Activated T-cell treated with anti-CD3 and anti-CD28 coated beads for 4 hours (primary cell): ENCODE measurements around the gene CREB3L4.

Experiments used
- DNase-seq: peaks from one replicate; pipeline ENCODE4 v3.0.0-alpha.2; 2020

The CREB3L4 gene

DNA sequence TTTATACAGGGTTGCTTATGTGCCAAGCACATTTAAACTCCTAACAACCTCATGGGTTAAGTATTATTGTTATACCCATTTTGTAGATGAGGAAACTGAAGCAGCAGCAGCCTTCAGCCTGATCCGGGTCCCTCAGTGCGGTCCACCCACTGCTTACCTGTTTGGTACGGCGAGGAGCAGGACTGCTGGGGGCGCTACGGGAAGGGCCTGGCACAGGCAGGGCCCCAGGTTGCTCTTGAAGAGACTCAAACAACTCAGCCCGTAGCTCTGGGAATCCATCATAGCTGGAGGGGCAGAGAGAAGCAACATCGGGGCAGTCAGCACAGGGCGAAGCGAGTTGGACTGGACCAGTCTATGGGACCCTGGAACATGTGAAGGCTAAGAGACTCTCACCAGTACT lies 30.4 kb upstream of the CREB3L4 start:
- no peak for DNase-seq

DNA sequence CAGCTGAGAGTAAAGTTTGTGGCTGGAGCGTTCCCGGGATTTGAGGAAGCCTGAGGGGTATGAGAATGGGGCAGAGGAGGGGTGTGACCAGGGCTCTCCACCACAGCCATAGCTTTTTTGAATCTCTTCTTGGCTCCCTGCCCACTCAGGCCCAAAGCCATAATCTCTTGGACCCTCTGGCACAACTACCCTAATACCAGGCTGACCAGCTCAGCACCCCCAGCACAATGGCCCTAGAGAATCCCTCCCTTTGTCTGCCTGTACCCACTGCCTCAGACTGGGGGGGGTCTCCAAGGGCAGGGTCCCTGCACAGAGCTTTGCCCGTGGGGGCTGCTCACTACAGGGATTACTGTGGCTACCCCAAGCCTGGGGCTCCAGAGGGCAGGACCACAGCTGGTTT lies 28.7 kb upstream of the CREB3L4 start:
- DNase-seq = no peak

DNA sequence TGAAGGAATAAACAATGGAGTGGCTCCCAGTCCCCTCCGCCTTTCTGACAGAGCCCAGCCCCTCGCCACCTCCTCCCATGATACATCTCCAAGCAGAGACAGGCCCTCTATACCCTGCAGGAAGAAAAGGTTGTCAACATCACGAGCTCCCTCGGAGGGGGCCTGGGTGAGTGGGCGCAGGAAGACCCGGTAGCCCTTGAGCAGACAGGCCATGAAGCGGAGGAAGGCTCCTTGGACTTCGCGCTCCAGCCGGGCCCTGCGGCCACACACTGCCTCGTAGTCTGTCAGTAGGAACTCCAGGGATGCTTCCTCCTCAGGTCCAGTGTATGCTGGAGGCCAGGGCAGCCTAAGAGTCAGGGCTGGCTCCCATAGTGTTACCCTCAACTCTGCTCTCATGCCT lies 28.2 kb upstream of the CREB3L4 start:
- DNase-seq = no peak

DNA sequence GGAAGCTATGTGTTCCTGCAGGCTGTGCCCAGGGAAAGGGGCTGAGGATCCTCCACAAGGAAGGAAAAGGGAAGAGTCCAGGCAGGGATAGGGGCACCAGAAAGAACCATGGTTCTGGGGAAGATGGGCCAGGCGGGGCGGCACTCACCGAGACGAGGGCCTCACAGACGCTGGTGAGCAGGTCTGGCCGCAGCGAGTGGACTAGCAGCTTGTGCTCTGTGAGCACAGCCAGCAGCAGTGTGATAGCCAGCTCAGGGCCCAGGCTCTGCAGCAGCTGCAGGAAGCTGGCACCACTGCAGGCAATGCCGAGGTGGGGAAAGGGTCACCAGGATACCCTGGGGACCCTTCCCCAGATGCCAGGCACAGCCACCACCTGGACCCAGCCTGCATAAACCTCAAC lies 26.9 kb upstream of the CREB3L4 start:
- no peak for DNase-seq

DNA sequence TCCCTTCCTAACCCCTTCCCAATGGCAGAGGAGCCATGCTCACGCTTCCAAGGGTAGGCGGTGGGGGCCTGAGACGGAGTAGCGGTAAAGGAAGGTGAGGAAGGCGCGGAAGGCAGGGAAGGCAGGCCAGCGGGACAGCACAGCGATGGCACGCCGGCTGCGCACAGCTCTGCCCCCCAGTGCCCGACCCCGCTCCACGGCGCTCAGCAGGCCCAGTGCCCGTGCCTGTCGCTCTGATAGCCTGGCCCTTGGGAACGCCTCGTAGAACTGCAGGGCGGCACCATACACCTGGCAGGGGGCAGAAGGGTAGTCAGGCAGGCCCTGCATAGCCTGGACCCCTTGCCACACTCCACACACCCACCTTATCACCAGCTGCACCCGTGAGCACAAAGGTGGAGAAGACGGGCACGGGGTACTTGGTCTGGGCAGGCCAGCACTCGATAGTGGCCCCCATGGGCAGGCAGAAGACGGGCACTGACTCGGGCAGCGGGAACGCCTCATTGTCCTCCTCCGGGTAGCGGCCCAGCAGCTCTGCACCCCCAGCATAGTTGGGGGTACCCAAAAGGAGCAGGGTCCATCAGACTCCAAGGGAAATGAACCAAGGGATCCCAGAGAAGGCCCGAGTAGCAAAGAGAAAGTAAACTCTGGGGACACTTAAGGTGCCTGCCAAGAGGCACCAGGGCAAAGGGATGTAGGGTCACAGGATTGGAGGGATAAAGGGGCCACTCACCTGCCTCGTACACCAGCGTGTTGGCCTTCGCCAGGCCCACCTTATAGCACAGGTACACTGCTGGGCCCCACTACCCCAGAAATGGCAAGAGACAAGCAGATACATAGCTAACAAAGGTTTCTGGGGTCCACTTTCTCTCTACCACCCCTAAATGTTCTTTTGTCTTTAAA lies 25.6 kb upstream of the CREB3L4 start:
- DNase-seq = no peak

DNA sequence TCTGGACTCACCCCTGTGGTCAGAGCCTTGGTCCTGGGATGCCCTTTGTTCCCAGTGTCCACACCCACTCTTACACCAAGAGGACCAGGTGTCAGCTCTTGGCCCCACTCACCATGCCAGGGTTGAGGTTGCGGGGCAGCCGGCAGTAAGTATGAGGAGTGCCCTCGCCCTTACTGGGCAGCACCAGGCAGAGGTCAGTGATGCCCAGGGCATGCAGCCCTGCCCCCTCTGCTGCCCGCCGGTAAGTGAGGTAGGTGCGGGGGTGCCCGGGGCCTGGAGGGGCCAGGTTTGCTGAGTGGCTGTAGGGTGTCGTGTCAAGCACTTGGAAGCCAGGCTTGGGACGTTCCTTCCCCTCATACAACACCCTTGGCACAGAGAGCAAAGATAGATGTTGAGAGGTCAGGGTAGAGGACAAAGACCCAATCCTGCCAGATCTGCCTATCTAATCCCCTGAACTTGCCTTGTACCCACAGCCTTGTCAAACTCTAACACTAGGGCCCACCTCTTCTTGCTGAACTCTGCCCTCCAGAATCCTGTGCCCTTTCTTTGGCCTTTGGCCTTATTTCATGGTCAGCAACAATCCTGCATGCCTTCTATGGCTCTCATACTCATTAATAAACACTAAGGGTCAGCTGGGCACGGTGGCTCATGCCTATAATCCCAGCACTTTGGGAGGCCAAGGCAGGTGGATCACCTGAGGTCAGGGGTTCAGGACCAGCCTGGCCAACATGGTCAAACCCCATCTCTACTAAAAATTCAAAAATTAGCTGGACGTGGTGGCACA lies 24.7 kb upstream of the CREB3L4 start:
- DNase-seq = no peak

DNA sequence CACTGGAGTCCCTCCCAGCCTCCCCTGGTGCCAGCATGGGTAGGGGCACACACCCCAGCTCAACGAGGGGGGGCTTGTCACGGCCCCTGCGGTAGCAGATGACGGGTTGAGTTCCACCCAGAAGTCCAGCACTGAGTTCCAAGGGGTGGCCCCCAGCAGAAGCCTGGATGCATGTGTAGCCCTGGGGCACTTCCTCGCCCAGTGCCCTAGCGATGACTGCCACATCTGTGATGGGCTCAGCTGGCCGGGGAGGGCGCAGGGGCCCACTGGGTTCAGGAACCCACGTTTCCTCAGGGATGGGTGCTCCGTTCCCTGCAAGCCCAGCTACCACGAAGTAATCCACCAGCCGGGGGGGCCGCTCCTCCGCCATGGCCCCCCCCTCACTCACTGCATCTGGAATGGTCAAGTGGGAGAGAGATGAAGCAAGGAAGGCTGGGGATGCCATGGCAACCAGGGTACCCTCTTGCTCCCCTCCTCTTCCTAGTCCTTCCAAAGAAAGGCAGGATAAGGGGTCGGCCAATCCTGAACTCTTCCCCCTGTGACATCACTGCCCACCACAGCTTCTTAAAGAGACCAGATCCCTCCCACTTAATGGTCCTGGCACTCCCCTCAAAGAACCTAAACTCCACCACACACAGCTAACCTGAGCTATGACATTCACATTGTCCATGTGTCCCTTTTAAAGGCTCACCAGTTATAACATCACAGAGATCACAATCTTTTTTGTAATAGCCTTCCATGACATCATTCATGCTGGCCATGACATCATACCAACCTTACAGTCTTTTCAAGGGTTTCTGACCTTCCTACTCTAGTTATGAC lies 23.5 kb upstream of the CREB3L4 start:
- DNase-seq = no peak

DNA sequence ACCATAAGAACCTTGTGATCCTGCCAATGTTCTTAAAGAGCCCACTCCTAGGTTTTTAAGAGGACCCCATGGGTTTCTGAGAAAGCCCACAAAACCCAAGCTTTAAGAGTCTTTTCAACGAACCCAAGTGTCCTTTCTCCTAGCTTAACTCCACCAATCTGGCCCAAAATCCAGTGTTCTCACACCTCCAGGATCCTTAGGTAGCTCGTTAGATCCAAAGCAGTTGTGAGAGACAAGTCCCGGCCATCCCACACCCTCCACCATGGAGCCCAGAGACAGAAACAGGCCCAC lies 22.9 kb upstream of the CREB3L4 start:
- DNase-seq = no peak

DNA sequence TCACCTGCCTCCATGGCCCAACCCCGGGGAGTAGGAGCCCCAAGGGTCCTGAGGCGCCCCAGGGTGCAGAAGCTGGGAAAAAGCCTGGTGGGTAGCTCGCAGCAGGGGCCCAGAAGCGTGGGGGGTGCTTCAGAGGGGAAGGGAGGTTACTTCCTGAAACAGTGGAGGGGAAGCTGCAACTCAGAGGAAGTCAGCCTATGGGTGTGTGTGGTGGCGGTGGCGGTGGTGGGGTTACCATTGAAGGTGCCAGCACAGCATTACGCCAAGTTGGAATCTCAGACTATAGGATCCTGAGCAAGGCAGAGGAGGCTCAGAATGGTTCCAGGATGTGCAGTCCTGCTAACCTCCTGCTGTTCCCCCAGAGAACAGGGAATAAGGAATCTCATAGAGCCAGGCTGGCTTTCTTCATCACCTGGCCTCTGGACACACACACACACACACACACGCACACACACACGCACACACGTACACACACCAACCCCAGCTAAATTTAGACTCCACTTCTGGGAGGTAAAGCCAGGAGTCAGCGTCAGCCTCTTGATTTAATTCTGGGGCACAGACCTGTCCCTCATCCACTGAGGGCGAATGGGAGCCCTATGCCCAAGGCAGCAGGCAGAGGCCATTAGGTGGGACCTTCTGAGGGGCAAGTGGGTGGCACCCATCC lies 22.4 kb upstream of the CREB3L4 start:
- DNase-seq = peak; percentile 58

DNA sequence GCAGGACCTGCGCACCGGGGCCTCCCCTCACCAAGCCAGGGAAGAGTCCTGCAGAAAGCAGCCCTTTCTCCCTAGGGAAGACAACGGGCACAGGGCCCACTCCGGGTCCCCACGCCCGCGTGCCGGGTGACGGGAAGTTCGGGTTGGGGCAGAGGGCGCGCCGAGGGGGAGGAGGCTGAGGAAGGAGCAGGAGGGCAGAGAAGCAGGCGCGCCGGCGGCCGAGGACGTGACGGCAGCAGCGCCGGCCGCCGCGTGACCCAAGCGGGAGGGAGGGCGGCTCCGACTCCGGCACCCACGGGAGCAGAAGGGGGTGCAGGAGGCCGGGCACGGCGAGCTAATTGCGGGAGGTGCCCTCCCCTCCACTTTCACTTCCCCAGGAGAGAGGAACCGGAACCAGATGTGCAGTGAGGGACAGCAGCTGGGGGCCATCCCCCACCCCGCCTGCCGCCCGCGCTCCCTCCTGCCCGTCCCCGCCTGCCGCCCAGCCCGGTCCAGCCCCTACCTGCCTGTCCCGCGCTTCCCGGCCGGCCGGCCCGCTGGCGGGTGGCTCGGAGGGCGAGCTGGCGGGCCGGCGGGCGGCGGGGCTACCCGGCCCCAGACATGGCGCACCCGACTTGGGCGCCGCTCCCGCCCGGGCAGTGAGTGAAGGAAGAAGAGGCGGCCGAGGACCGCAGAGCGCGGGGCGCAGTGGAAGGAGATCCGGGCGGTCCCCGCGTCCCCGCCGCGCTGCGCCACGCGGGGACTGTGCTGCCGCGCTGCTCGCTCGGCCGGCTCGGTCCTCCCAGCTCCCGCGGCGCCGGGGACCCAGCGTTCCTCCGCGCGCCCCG lies 21.7 kb upstream of the CREB3L4 start:
- peak; percentile 50 for DNase-seq

DNA sequence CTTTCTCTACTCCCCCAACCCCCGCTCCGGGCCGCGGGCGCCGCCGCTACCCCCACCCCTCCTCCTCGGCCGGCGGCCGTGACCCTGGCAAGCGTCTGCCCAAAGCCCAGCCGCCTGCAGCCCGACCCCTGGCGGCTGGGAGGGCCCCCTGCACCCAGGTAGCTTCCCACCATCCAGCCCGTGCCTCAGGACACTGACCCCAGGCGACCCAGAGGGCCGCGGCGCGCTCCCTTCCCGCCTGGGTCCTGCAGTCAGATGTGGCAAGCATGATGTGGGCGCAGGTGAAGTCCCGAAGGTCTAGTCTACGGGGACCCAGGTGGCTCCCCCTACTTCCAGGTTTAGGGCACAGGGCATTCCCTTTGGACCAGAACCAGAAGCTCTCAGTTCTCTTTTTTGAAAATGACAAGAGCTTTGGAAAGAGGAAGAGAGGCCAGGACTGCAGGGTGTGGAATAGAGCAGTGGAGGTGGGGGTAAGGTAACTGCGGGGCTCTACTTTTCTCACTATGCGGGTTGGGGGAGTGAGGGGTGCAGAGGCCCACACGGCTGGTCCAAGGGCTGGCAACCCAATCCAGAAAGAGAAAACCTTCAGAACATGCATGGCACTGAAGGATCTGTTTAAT lies 21.0 kb upstream of the CREB3L4 start, which contains the start of gene DENND4B:
DENND4B (minus strand) TSS at position 97 of the 620 bp plus-strand sequence. CDS start 2,344 bp downstream, outside the sequence.
- peak; percentile 55 for DNase-seq

DNA sequence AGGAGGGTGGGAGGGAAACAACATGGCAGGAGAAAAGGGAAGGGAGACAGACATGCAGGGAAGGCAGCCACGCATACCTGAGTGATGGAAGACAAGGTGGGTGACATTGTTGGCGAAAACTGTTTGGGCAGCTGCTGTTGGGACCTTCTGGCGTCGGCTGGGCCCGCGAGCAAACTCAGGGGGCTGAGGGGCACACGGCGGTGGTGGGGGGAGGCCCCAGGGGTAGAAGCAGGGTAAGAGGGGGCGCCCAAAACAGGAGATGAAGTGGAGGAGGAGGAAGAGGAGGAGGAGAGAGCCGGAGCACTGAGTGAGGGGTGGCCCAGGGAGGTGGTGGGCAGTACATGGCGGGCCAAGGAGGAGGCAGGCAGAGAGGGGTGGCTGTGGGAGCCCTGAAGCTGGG lies 16.5 kb upstream of the CREB3L4 start:
- no peak for DNase-seq

DNA sequence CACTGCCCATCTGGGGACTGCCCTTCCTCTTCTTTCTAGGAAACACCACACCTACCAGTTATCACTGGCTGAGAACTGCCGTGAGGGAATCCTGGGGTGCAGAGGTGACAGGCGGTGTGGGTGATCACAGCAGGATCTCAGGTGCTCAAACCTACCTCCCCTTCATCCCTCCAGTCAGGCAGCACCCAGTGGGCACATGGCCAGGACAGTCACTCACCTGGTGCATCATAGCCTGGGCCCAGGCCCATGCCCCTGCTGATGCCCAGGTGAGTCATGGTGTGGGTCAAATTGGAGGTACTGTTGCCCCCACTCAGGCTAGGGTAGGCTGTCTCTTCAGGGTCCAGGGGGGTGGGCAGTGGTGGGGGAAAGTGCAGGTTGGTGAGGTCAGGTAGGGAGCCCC lies 15.9 kb upstream of the CREB3L4 start:
- DNase-seq = no peak

DNA sequence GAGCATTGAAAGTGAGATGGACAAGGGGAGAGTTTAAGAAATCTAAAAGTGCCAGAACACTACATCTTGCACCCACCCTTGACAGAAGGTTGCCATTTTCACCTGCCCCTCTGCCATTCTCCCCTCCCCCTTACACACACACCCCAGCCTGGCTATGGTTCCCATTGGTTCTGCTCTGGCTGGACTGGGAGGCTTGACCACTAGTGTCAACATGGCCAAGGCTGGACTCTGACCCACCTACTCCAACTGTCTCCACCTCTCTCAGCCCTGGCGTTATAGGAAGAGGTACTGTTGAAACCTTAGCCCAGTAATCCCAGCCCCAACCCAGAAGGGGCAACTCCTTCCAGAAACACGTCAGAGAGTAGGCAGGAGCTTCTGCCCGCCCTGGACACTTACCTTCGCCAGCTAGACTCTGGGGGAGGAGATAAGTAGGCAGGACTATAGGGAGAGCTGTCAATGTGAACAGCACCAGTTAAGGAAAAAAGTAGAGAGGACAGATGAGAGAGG lies 13.8 kb upstream of the CREB3L4 start:
- DNase-seq = no peak

DNA sequence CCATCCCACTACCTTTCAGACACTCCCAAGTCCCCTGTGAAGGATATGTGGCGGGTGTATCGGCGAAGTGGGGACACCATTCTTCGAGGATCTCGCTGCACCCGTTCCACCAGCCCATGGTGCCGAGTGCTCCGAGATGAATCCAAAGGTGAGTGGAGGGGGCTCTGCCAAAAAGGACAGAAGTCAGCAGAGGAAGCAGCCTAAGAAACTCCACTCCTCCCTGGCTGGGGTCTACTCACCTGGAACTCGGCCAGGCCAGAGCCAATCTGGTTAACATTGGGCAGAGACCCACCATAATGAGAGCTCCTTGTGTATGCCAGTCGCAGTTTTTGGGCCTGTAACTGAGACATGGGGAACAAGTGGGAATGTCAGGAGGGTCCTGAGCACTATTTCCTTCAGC lies 12.9 kb upstream of the CREB3L4 start:
- no peak for DNase-seq

DNA sequence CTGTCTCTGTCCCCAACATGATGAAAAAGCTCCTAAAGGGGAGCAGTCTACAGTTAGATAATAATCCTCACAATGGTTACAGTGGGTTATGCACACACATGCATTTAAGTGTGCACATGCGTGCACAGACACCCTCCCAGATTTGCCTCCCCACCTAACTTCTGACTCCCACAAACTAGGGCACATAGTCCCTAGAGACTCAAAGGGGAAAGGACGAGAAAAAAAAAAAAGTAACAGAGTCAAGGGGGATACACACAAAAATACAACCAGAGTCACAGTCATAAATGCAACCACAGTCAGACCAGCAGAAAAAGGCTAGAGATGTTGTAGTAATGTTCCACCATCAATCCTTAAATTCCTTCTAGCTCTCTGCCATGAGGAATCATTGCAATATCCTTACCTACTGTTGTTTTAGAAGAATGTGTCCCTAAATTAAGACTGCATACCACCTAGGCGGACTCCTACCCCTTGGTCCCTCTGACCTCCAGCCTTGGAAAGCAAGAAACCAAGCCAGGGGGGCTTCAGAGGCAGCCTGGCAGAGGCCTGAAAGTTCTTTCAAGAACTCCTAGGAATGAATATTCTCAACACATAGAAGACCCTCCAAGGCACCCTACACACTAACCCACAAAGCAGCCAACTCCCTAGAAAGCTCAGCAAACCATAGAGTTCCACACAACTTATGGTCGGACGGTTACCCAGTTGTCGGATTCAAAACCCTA lies 10.5 kb upstream of the CREB3L4 start:
- no peak for DNase-seq

DNA sequence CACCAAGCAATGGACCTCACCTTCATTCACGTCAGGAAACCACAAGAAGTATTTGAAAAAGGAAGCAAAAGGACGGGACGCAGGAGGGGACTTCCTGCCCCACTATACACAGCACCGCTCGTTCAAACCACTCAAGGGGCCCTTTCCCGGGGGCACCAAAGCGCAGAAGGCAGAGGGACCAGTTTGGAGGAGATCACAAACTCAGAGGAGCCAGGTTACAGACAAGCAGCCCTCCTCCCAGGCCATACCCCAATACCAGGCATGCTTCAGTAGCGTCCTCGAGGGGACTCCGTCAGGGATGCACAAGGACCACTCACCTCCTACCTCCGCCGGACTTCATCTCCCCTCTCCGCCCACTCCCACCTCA lies 10.0 kb upstream of the CREB3L4 start:
- DNase-seq = no peak

DNA sequence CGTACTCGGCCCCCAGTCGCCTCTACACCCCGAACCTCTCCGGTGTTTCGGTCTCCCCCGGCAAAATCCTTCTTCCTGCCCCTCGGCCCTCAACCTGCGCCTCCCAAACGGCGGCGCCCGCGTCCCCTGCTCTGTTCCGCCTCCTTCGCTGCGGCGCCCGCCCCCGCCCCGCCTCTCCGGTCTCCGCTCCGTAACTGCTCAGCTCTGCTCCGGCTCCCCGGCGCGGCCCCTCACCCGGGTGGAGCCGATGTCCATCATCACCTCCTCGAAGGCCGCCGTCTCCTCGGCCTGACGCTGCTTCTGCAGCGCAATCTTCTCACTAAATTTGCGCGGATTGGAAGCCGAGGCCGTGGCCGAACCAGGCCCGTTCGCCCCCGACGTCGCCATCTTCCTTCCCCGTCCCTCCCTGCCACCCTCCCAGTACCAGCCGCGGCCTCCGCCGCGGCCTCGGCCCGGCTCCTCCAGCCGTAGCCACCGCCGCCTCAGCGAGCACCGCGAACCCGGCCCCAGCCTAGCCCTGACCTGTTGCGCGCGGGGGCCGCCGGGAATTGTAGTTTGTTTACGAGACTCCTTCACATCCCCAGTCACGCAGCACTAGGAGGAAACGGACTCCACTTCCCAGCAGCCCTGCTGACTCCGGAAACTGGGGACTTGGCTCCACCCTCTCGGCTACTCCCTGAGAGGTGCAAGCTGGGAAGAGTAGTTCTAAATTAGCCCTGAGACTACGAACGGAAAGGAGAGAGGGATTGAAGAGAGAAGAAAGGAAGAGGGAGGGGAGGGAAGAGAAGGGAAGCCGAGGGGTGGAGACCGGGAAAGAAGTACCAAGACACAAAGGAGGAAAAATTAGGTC lies 9.4 kb upstream of the CREB3L4 start, which contains the start of gene CRTC2:
CRTC2 (minus strand) TSS at position 502 of the 850 bp plus-strand sequence; CDS start at position 387, 115 bp downstream.
- DNase-seq = peak; percentile 97

DNA sequence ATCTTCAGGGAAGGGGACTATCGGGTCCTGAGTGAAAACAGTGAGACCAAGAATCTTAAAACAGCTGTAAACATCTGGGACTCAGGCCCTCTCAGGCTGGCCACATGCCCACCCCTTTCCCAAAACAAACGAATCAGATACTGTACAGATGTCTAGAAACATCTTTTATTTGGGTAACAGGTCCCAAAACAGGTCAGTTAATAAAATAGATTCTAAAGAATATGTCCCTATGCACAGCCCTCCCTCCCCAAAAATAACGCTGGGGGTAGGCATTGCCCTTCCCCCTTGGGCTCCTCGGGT lies 8.8 kb upstream of the CREB3L4 start:
- DNase-seq = no peak

DNA sequence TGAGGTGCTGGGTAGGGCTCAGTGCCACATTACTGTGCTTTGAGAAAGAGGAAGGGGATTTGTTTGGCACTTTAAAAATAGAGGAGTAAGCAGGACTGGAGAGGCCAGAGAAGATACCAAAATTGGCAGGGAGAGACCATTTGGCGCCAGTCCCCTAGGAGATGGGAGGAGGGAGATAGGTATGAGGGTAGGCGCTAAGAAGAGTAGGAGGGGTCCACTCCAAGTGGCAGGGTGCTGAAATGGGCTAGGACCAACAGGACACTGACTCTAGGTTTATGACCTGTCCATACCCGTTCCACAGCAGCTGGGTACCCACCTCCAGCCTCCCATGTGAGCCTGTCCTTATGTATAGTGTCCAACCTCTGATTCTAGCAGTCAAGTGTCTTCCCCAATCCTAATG lies 8.2 kb upstream of the CREB3L4 start:
- DNase-seq = no peak
